Fibroblast of skin of scalp (primary cell): Measurements from ENCODE around the gene GUCY1A1.

ENCODE experiments used
- DNase-seq: peaks from one replicate; pipeline ENCODE4 v3.0.0-alpha.2; 2013

The GUCY1A1 gene

GRCh38 chr4:155658681-155659064 lies 8.0 kb upstream of the GUCY1A1 start:
- DNase-seq = no peak

- DNase-seq = no peak
Observed at GRCh38 chr4:155659176-155659575, 7.5 kb upstream of the GUCY1A1 start.

- DNase-seq = no peak
Observed at GRCh38 chr4:155660436-155660835, 6.2 kb upstream of the GUCY1A1 start.

- DNase-seq = no peak
Observed at GRCh38 chr4:155665054-155665453, 1.6 kb upstream of the GUCY1A1 start.

GRCh38 chr4:155667222-155667567 lies 547 bp downstream of the GUCY1A1 start:
- DNase-seq = peak; percentile 10

GRCh38 chr4:155667568-155668511 lies 1.2 kb downstream of the GUCY1A1 start:
- peak; percentile 19 for DNase-seq

GRCh38 chr4:155668707-155669220 lies 2.1 kb downstream of the GUCY1A1 start:
- DNase-seq = no peak

GRCh38 chr4:155672342-155672741 lies 5.7 kb downstream of the GUCY1A1 start:
- DNase-seq = no peak

GRCh38 chr4:155673453-155673979 lies 6.9 kb downstream of the GUCY1A1 start:
- no peak for DNase-seq

- no peak for DNase-seq
Observed at GRCh38 chr4:155674669-155675071, 8.0 kb downstream of the GUCY1A1 start.

- DNase-seq = no peak
Observed at GRCh38 chr4:155675709-155676429, 9.2 kb downstream of the GUCY1A1 start.

GRCh38 chr4:155676430-155676825 lies 9.8 kb downstream of the GUCY1A1 start:
- DNase-seq = no peak

- DNase-seq = no peak
Observed at GRCh38 chr4:155678011-155678410, 11.4 kb downstream of the GUCY1A1 start.

GRCh38 chr4:155679343-155679742 lies 12.7 kb downstream of the GUCY1A1 start:
- DNase-seq = no peak

- peak; percentile 36 for DNase-seq
Observed at GRCh38 chr4:155681886-155682285, 15.2 kb downstream of the GUCY1A1 start.

GRCh38 chr4:155684423-155684822 lies 17.8 kb downstream of the GUCY1A1 start:
- DNase-seq = no peak

- no peak for DNase-seq
Observed at GRCh38 chr4:155684892-155685541, 18.4 kb downstream of the GUCY1A1 start.

- DNase-seq = no peak
Observed at GRCh38 chr4:155687380-155687982, 20.8 kb downstream of the GUCY1A1 start.

- DNase-seq = no peak
Observed at GRCh38 chr4:155688211-155688610, 21.6 kb downstream of the GUCY1A1 start.

GRCh38 chr4:155688860-155689259 lies 22.2 kb downstream of the GUCY1A1 start:
- no peak for DNase-seq

- DNase-seq = no peak
Observed at GRCh38 chr4:155690044-155690837, 23.6 kb downstream of the GUCY1A1 start.

- DNase-seq = no peak
Observed at GRCh38 chr4:155692361-155692760, 25.7 kb downstream of the GUCY1A1 start.
